Esophagus muscularis mucosa (tissue), 4 donors: ENCODE data around the gene SDF2L1.

ENCODE experiments used
- CTCF ChIP-seq, 3 experiments: fragments of 200-600 bp in 2 of 3; fragments of 450-650 bp in 1 of 3; sonication (generic) in 2 of 3; IDR thresholded peaks; one replicate each; pipeline ENCODE4 v1.5.1; 2017 to 2019; ENCODE audit warnings: antibody characterized with exemption in 3 of 3, mild to moderate bottlenecking in 2 of 3, moderate library complexity in 1 of 3
- EP300 ChIP-seq: sonication (generic); formaldehyde crosslinking; IDR thresholded peaks from one replicate; pipeline ENCODE4 v1.6.1; 2017; ENCODE audit warnings: antibody characterized with exemption
- POLR2A ChIP-seq: fragments of 450-650 bp; IDR thresholded peaks from one replicate; pipeline ENCODE4 v1.6.1; 2017; ENCODE audit warnings: antibody characterized with exemption, moderate library complexity, mild to moderate bottlenecking, low read depth

DNA sequence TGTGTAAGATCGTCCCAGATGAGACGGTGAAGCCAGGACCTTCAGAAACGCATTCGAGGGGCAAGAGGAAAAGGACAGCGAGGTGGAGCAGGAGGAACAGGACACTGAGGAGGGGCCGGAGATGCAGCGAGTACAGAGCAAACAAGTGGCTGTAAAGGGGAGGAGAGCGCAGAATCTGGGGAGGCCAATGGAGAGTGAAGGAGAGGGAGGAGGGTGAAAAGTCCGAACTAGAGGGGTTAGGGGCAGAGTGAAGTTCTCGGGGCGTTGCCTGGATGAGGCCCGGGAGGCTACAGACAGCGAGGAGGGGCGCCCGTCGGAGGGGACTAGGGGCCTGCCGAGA is 14.9 kb downstream of the SDF2L1 start:
- TF ChIP-seq CTCF (IDR thresholded peaks at IDR 0.05) = no peak
- no peak for TF ChIP-seq EP300
- TF ChIP-seq POLR2A = no peak
